NT2/D1 (cell line): ENCODE results near the gene CCDC146.

ENCODE experiments used
- DNase-seq: peaks from one replicate; pipeline ENCODE4 v3.0.0-alpha.2; 2011; ENCODE audit warnings: low read depth, low spot score
- H3K27me3 ChIP-seq: 2 replicates; pipeline ENCODE4 v1.6.0; 2011; ENCODE audit warnings: mild to moderate bottlenecking; ENCODE audit not compliant: insufficient read length, insufficient read depth
- H3K36me3 ChIP-seq: 2 replicates; pipeline ENCODE4 v1.6.1; 2011; ENCODE audit warnings: mild to moderate bottlenecking, low read length, mixed read lengths; ENCODE audit not compliant: insufficient read depth, insufficient read length
- H3K4me1 ChIP-seq: 2 replicates; pipeline ENCODE4 v1.5.1; 2011; ENCODE audit not compliant: insufficient read depth, insufficient read length
- H3K4me3 ChIP-seq: 2 replicates; pipeline ENCODE4 v1.5.1; 2011; ENCODE audit warnings: low read depth; ENCODE audit not compliant: insufficient read length
- H3K9ac ChIP-seq: 2 replicates; pipeline ENCODE4 v1.6.0; 2011; ENCODE audit warnings: low read depth; ENCODE audit not compliant: insufficient read length
- H3K9me3 ChIP-seq: 2 replicates; pipeline ENCODE4 v1.5.1; 2011; ENCODE audit warnings: mild to moderate bottlenecking, low read length; ENCODE audit not compliant: insufficient read depth
- SUZ12 ChIP-seq: IDR thresholded peaks from 2 replicates; pipeline ENCODE4 v1.6.1; 2011; ENCODE audit not compliant: insufficient read length, insufficient read depth; ENCODE audit errors: extremely low read depth
- YY1 ChIP-seq: IDR thresholded peaks from 2 replicates; pipeline ENCODE4 v1.6.1; 2011; ENCODE audit not compliant: insufficient read length, insufficient read depth
- ZNF274 ChIP-seq: IDR thresholded peaks from 2 replicates; pipeline ENCODE4 v1.6.1; 2011; ENCODE audit warnings: mild to moderate bottlenecking, low read depth, low read length

Gene CCDC146

GRCh38 chr7:77181015-77181595, 58.7 kb downstream of the CCDC146 start:
- H3K4me1 ChIP-seq: no peaks in the 10 kb centered on the region
- no peak for DNase-seq
- H3K4me3 ChIP-seq: no peak overlapping the region
- no peaks in the 10 kb centered on the region for H3K9me3 ChIP-seq
- no peaks in the 10 kb centered on the region for H3K36me3 ChIP-seq
- TF ChIP-seq SUZ12 (no peak), YY1 (no peak), ZNF274 (no peak)
- H3K27me3 ChIP-seq: no peaks in the 10 kb centered on the region
- no peak overlapping the region for H3K9ac ChIP-seq

- no peaks in the 10 kb centered on the region for H3K36me3 ChIP-seq
- H3K4me3 ChIP-seq: no peak overlapping the region
- H3K9ac ChIP-seq: no peak overlapping the region
- H3K4me1 ChIP-seq: no peaks in the 10 kb centered on the region
- TF ChIP-seq SUZ12: no peak
- H3K27me3 ChIP-seq: no peaks in the 10 kb centered on the region
- no peaks in the 10 kb centered on the region for H3K9me3 ChIP-seq
- no peak for DNase-seq
These were observed 59.3 kb downstream of the CCDC146 start for GRCh38 chr7:77181734-77182133.

GRCh38 chr7:77182261-77182660, 59.8 kb downstream of the CCDC146 start:
- Histone ChIP-seq H3K36me3 (no peaks in the 10 kb centered on the region), H3K9ac (no peak overlapping the region), H3K4me1 (no peaks in the 10 kb centered on the region), H3K27me3 (no peaks in the 10 kb centered on the region), H3K4me3 (no peak overlapping the region), H3K9me3 (no peaks in the 10 kb centered on the region)
- DNase-seq: no peak
- TF ChIP-seq YY1 (no peak), ZNF274 (no peak), SUZ12 (no peak)

GRCh38 chr7:77184463-77184862, 62.0 kb downstream of the CCDC146 start:
- no peak for TF ChIP-seq YY1
- TF ChIP-seq SUZ12: no peak
- TF ChIP-seq ZNF274: no peak
- no peaks in the 10 kb centered on the region for H3K27me3 ChIP-seq
- H3K4me1 ChIP-seq: no peaks in the 10 kb centered on the region
- no peak for DNase-seq
- H3K9me3 ChIP-seq: no peaks in the 10 kb centered on the region
- no peak overlapping the region for H3K9ac ChIP-seq
- H3K4me3 ChIP-seq: no peak overlapping the region
- H3K36me3 ChIP-seq: no peaks in the 10 kb centered on the region

GRCh38 chr7:77184990-77185389, 62.6 kb downstream of the CCDC146 start:
- Histone ChIP-seq H3K4me1 (no peaks in the 10 kb centered on the region), H3K4me3 (no peak overlapping the region), H3K9ac (no peak overlapping the region), H3K27me3 (no peaks in the 10 kb centered on the region), H3K36me3 (no peaks in the 10 kb centered on the region), H3K9me3 (no peaks in the 10 kb centered on the region)
- TF ChIP-seq SUZ12: no peak
- no peak for TF ChIP-seq YY1
- no peak for DNase-seq

- no peaks in the 10 kb centered on the region for H3K9me3 ChIP-seq
- H3K36me3 ChIP-seq: no peaks in the 10 kb centered on the region
- DNase-seq: no peak
- H3K9ac ChIP-seq: no peak overlapping the region
- no peak overlapping the region for H3K4me3 ChIP-seq
- H3K4me1 ChIP-seq: no peaks in the 10 kb centered on the region
- no peaks in the 10 kb centered on the region for H3K27me3 ChIP-seq
- TF ChIP-seq SUZ12: no peak
- TF ChIP-seq ZNF274: no peak
- TF ChIP-seq YY1: no peak
These were observed 63.5 kb downstream of the CCDC146 start for GRCh38 chr7:77185866-77186265.

- H3K4me1 ChIP-seq: no peaks in the 10 kb centered on the region
- H3K9ac ChIP-seq: no peak overlapping the region
- no peaks in the 10 kb centered on the region for H3K36me3 ChIP-seq
- H3K9me3 ChIP-seq: no peaks in the 10 kb centered on the region
- no peak overlapping the region for H3K4me3 ChIP-seq
- TF ChIP-seq SUZ12 (no peak), ZNF274 (no peak)
- no peak for DNase-seq
- H3K27me3 ChIP-seq: no peaks in the 10 kb centered on the region
These were observed 66.5 kb downstream of the CCDC146 start for GRCh38 chr7:77188731-77189437.

GRCh38 chr7:77197141-77197540, 74.7 kb downstream of the CCDC146 start:
- H3K4me3 ChIP-seq: no peak overlapping the region
- TF ChIP-seq ZNF274 (no peak), SUZ12 (no peak), YY1 (no peak)
- H3K27me3 ChIP-seq: peaks cover 20% of the 10 kb centered on the region
- H3K9ac ChIP-seq: no peak overlapping the region
- H3K36me3 ChIP-seq: no peaks in the 10 kb centered on the region
- no peaks in the 10 kb centered on the region for H3K4me1 ChIP-seq
- DNase-seq: no peak
- H3K9me3 ChIP-seq: no peaks in the 10 kb centered on the region
